Breast epithelium (tissue), 4 donors: ENCODE measurements around the gene TMEM132C. TPM values are rescaled to one million over a fixed set of nuclear protein-coding genes. Genes with fewer than 3 reads are reported as not detected.

ENCODE experiments used
- DNase-seq, 2 donors: peaks; one replicate each; pipeline ENCODE4 v3.0.0-alpha.2; 2019; ENCODE audit warnings: low spot score in 2 of 2
- H3K27ac ChIP-seq, 2 donors: fragments of 200-600 bp; sonication (generic) in 1 of 2; one replicate each; pipeline ENCODE4 v1.5.1; 2016 to 2019; ENCODE audit warnings: mild to moderate bottlenecking in 1 of 2
- H3K27me3 ChIP-seq, 2 donors: fragments of 200-600 bp; sonication (generic) in 1 of 2; one replicate each; pipeline versions ENCODE4 v1.5.1 to v1.6.0; 2017 to 2019; ENCODE audit warnings: control low read depth in 1 of 2, mild to moderate bottlenecking in 1 of 2
- H3K36me3 ChIP-seq: fragments of 200-600 bp; one replicate; pipeline ENCODE4 v1.5.1; 2019
- H3K4me1 ChIP-seq, 2 donors: fragments of 200-600 bp; sonication (generic); one replicate each; pipeline ENCODE4 v1.5.1; 2016 to 2019; ENCODE audit warnings: control low read depth in 1 of 2
- H3K4me3 ChIP-seq, 3 donors: fragments of 200-600 bp; sonication (generic); 1 replicate in 2 of 3; 2 replicates in 1 of 3; pipeline ENCODE4 v1.5.1; 2016 to 2019; ENCODE audit warnings: mild to moderate bottlenecking in 3 of 3, moderate library complexity in 2 of 3
- H3K9me3 ChIP-seq, 2 donors: fragments of 200-600 bp; sonication (generic) in 1 of 2; one replicate each; pipeline ENCODE4 v1.5.1; 2016 to 2019; ENCODE audit warnings: control low read depth in 1 of 2
- CTCF ChIP-seq, 3 donors: fragments of 450-650 bp; IDR thresholded peaks; one replicate each; pipeline ENCODE4 v1.5.1; 2016 to 2017; ENCODE audit warnings: antibody characterized with exemption in 3 of 3, mild to moderate bottlenecking in 3 of 3, moderate library complexity in 3 of 3
- POLR2A ChIP-seq: fragments of 450-650 bp; IDR thresholded peaks from one replicate; pipeline ENCODE4 v1.6.1; 2016; ENCODE audit warnings: antibody characterized with exemption, mild to moderate bottlenecking, moderate library complexity
- POLR2AphosphoS5 ChIP-seq, 3 donors: sonication (generic); formaldehyde crosslinking; IDR thresholded peaks; one replicate each; pipeline ENCODE4 v1.6.1; 2017; ENCODE audit warnings: antibody characterized with exemption in 3 of 3
- intact Hi-C: fragments of 100-400 bp; cut with DNase I; formaldehyde crosslinking; loops from one replicate; pipeline ENCODE4 v1.15.1; 2023; ENCODE audit warnings: low total_unique reads
- total RNA-seq, 3 donors: library from RNA; depleted of rRNA; stranded (reverse); fragments of >200 nt; gene quantifications; one replicate each; pipeline ENCODE4 v1.1.0, GENCODE V29; 2016

Gene TMEM132C
- total RNA-seq, 3 donors from 2014 or later, result 7.2 to 54.1 (median 15.7) TPM

- H3K27me3 ChIP-seq, result peaks cover 0 to 14% of the 10 kb centered on the region in 2 donors
- no peak overlapping the region for H3K4me3 ChIP-seq
- H3K36me3 ChIP-seq, result no peaks in the 10 kb centered on the region
- H3K27ac ChIP-seq, result no peak overlapping the region
- intact Hi-C loops, result no loop called here
- TF ChIP-seq POLR2A (no peak), CTCF (IDR thresholded peaks at IDR 0.05) (no peak), POLR2AphosphoS5 (IDR thresholded peaks at IDR 0.05) (no peak)
- DNase-seq, result no peak
- H3K4me1 ChIP-seq, result no peaks in the 10 kb centered on the region
- peaks cover 0 to 21% of the 10 kb centered on the region in 2 donors for H3K9me3 ChIP-seq
Observed at GRCh38 chr12:128554546-128555304, 287.8 kb downstream of the TMEM132C start.

DNA sequence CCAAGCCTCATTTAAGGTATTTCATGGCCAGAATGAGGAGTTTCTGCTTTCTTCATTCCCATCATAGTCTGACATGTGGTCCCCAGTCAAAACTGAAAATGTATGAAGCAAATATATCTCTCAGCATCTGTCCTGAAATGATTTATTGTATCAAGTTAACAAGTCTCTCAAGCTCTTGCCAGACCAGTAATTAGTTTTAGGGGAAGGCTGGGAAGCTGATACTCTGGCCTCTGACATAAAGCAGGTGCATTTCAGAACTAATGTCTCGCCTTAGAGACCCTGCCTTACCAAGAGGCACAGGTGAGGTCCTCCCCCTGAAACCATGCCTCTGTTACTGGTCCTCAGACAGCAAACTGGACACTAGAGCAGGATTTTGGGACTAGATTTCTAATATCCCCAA, 290.3 kb downstream of the TMEM132C start:
- TF ChIP-seq CTCF (IDR thresholded peaks at IDR 0.05) (no peak), POLR2A (no peak), POLR2AphosphoS5 (IDR thresholded peaks at IDR 0.05) (no peak)
- H3K27ac ChIP-seq, result no peak overlapping the region
- no peaks in the 10 kb centered on the region for H3K36me3 ChIP-seq
- peaks cover 0 to 21% of the 10 kb centered on the region in 2 donors for H3K9me3 ChIP-seq
- H3K4me1 ChIP-seq, result no peaks in the 10 kb centered on the region
- intact Hi-C loops, result no loop called here
- no peaks in the 10 kb centered on the region for H3K27me3 ChIP-seq
- H3K4me3 ChIP-seq, result no peak overlapping the region
- DNase-seq, result no peak

DNA sequence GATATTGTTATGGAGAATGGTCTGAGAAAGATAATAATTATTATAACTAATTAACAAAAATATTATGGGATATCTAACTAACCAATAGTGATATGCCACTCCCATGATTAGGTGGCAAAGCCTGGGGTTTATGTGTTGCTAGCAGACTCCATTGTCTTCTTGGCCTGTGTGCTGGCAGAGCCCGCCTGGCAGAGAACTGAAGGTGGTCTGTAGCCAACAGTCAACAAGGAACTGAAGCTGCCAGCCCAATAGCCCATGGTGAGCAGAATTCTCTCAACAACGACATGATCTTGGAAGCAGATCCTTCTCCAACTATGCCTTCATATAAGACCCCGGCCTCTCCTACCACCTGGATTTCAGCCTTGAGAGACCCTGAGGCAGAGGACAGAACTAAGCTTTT, 298.0 kb downstream of the TMEM132C start:
- Histone ChIP-seq H3K9me3 (peaks cover 10 to 20% of the 10 kb centered on the region in 2 donors), H3K27ac (no peak overlapping the region), H3K4me1 (no peaks in the 10 kb centered on the region), H3K4me3 (no peak overlapping the region), H3K27me3 (no peaks in the 10 kb centered on the region), H3K36me3 (no peaks in the 10 kb centered on the region)
- intact Hi-C loops, result loop anchor here (10.0 kb wide), 1 partner anchor 1190 kb away; no protein-coding TSS in a partner anchor
- DNase-seq, result no peak
- TF ChIP-seq POLR2AphosphoS5 (IDR thresholded peaks at IDR 0.05), result no peak
- TF ChIP-seq POLR2A, result no peak
- TF ChIP-seq CTCF (IDR thresholded peaks at IDR 0.05), result no peak

DNA sequence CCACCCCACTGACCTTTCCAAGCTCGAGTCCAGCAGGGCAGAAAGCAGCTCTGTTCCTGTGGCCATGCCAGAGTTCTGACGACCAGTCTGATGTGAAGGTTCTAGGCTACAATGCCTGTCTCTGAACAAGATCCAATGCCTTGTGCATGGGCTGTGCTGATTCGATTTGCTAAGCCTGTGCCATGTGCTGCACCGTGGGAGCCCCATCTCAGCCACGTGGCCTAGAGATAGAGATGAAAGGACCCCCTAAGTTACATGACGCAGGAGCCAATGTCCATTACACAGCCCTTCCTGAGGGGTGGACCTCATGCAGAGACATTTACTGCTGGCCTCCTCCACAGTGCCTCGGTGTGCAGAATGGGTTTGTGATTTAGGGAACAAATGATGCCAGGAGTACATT, 300.8 kb downstream of the TMEM132C start:
- DNase-seq, result no peak
- Histone ChIP-seq H3K27me3 (no peaks in the 10 kb centered on the region), H3K4me3 (no peak overlapping the region), H3K9me3 (peaks cover 5 to 23% of the 10 kb centered on the region in 2 donors), H3K36me3 (no peaks in the 10 kb centered on the region), H3K4me1 (no peaks in the 10 kb centered on the region), H3K27ac (no peak overlapping the region)
- TF ChIP-seq POLR2AphosphoS5 (IDR thresholded peaks at IDR 0.05) (no peak), CTCF (IDR thresholded peaks at IDR 0.05) (no peak), POLR2A (no peak)
- intact Hi-C loops, result loop anchor here (10.0 kb wide), 1 partner anchor 1187 kb away; no protein-coding TSS in a partner anchor

DNA sequence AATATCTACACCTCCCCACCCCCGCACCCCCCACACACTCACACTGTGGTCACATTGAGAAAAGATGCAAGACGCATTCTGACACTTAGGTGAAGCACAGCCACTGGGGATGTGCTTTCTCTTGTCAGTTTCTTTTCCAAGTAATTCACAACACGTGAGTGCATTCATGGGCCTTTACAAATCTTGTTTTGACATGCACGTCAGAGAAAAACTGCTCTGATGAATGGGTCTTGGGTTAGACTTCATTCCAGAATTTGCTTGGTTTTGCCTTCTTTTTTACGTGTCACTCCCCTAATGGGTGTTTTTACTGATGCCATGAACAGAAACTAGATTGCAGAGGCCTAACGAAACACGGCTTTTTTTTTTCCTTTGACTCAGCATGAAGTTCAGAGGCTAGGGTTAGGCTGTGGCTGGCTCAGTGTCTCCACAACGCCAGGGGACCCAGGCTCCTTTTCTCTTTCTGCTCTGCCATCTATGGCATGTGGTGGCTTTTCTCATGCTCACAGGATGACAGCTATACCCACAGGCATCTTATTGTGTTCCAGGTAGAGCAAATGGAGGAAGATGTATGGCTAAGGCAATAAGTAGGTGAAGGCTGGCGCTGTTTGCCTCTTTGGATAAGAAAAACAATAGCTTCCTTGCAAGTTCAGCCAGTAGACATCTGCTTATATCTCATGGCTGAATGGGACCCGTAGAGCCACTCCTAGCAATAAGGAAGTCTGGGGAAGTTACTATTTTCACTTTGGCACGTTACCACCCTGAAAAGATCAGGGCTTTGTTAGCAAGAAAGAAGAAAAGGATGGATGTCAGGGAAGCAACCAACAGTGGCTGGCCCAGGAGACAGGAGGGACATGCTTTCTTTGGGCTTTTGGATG, 303.5 kb downstream of the TMEM132C start:
- TF ChIP-seq CTCF (IDR thresholded peaks at IDR 0.05), result no peak
- TF ChIP-seq POLR2AphosphoS5 (IDR thresholded peaks at IDR 0.05), result no peak
- no peaks in the 10 kb centered on the region for H3K36me3 ChIP-seq
- intact Hi-C loops, result no loop called here
- no peaks in the 10 kb centered on the region for H3K4me1 ChIP-seq
- no peak for DNase-seq
- H3K4me3 ChIP-seq, result no peak overlapping the region
- H3K27ac ChIP-seq, result no peak overlapping the region
- no peaks in the 10 kb centered on the region for H3K27me3 ChIP-seq
- H3K9me3 ChIP-seq, result peaks cover 0 to 9% of the 10 kb centered on the region in 2 donors
